HG02973 (cell line): ENCODE measurements around the gene ZNF69.
"Not testable (repeated sequence)": the region's sequence is repeated elsewhere in the genome, so short reads cannot be mapped to it uniquely, and the experiment has no call there.

Source experiments
- ATAC-seq: cut with Tn5 transposase; IDR thresholded peaks from one replicate; pipeline ENCODE4 v1.9.1; 2021; ENCODE audit warnings: moderate library complexity; ENCODE audit not compliant: unreplicated experiment

ZNF69 gene

GRCh38 chr19:11890634-11891033, 3.1 kb downstream of the ZNF69 start:
- ATAC-seq: no peak

- ATAC-seq: no peak
Measured at GRCh38 chr19:11894851-11895250, 7.3 kb downstream of the ZNF69 start.

GRCh38 chr19:11902228-11902627, 14.6 kb downstream of the ZNF69 start:
- ATAC-seq: no peak

- no peak for ATAC-seq
Measured at GRCh38 chr19:11905928-11906327, 18.3 kb downstream of the ZNF69 start.

- ATAC-seq: not testable (repeated sequence)
Measured at GRCh38 chr19:11911937-11912336, 24.4 kb downstream of the ZNF69 start.

GRCh38 chr19:11914417-11915051, 27.0 kb downstream of the ZNF69 start:
- not testable (repeated sequence) for ATAC-seq

- no peak for ATAC-seq
Measured at GRCh38 chr19:11921852-11922495, 34.4 kb downstream of the ZNF69 start.

- peak; percentile 75 for ATAC-seq
Measured at GRCh38 chr19:11924886-11925650, 37.5 kb downstream of the ZNF69 start, which contains the start of gene ZNF700. Gene ZNF700 (plus strand): TSS chr19:11925107. CDS start chr19:11925211, 104 bp downstream.

- ATAC-seq: not testable (repeated sequence)
Measured at GRCh38 chr19:11925651-11926187, 38.1 kb downstream of the ZNF69 start.

GRCh38 chr19:11927227-11927626, 39.6 kb downstream of the ZNF69 start:
- no peak for ATAC-seq

- no peak for ATAC-seq
Measured at GRCh38 chr19:11931051-11931450, 43.5 kb downstream of the ZNF69 start.

- no peak for ATAC-seq
Measured at GRCh38 chr19:11931513-11931912, 43.9 kb downstream of the ZNF69 start.

GRCh38 chr19:11935829-11936228, 48.2 kb downstream of the ZNF69 start:
- not testable (repeated sequence) for ATAC-seq

GRCh38 chr19:11938383-11938782, 50.8 kb downstream of the ZNF69 start:
- ATAC-seq: not testable (repeated sequence)

- not testable (repeated sequence) for ATAC-seq
Measured at GRCh38 chr19:11941361-11941887, 53.8 kb downstream of the ZNF69 start.

GRCh38 chr19:11942008-11942842, 54.6 kb downstream of the ZNF69 start:
- ATAC-seq: no peak

- no peak for ATAC-seq
Measured at GRCh38 chr19:11942843-11943108, 55.2 kb downstream of the ZNF69 start.

- ATAC-seq: no peak
Measured at GRCh38 chr19:11944656-11945055, 57.1 kb downstream of the ZNF69 start.

- ATAC-seq: no peak
Measured at GRCh38 chr19:11948646-11949045, 61.1 kb downstream of the ZNF69 start.

GRCh38 chr19:11949201-11949600, 61.6 kb downstream of the ZNF69 start:
- no peak for ATAC-seq
